Activated CD8-positive, alpha-beta T cell treated with anti-CD3 and anti-CD28 coated beads, Interleukin-2, amount 10 ng/mL, durations not matched to agents 7 days and 5 days (primary cell): ENCODE measurements around the gene VPS9D1. TPM values are rescaled to one million over a fixed set of nuclear protein-coding genes. Genes with fewer than 3 reads are reported as not detected.
A peak's percentile ranks its signal among the peaks of the same experiment; 100 is the strongest.
"Not testable (repeated sequence)": the region's sequence is repeated elsewhere in the genome, so short reads cannot be mapped to it uniquely, and the experiment has no call there.

Experiments
- ATAC-seq: fragments of 150-1000 bp; cut with Tn5 transposase; one replicate; pipeline ENCODE4 v1.10.0; 2021; ENCODE audit warnings: moderate library complexity
- CTCF ChIA-PET: fragments of 350-600 bp; sonication (Branson Sonifier 250); formaldehyde crosslinking; loops from one replicate; lab custom pipeline; 2021; ENCODE audit warnings: antibody characterized with exemption; lab: Charles Lee
- POLR2A ChIA-PET: fragments of 350-600 bp; sonication (Branson Sonifier 250); formaldehyde crosslinking; loops from one replicate; lab custom pipeline; 2021; ENCODE audit warnings: antibody characterized with exemption; lab: Charles Lee
- DNase-seq: peaks from one replicate; pipeline ENCODE4 v3.0.0-alpha.2; 2020
- H3K27ac Mint-ChIP-seq: one replicate; pipeline ENCODE4 v1.8.0; 2021; ENCODE audit warnings: mild to moderate bottlenecking, mixed read lengths
- H3K27me3 Mint-ChIP-seq: one replicate; pipeline ENCODE4 v1.8.0; 2021; ENCODE audit warnings: low read depth, mixed read lengths
- H3K36me3 Mint-ChIP-seq: one replicate; pipeline ENCODE4 v1.8.0; 2021; ENCODE audit warnings: low read depth, mixed read lengths
- H3K4me1 Mint-ChIP-seq: one replicate; pipeline ENCODE4 v1.8.0; 2021; ENCODE audit warnings: low read depth, mixed read lengths
- H3K4me3 Mint-ChIP-seq: one replicate; pipeline ENCODE4 v1.8.0; 2021; ENCODE audit warnings: mild to moderate bottlenecking, mixed read lengths
- H3K9me3 Mint-ChIP-seq: one replicate; pipeline ENCODE4 v1.8.0; 2022; ENCODE audit warnings: mixed read lengths; ENCODE audit not compliant: insufficient read depth
- total RNA-seq, 2 experiments: library from RNA; stranded (reverse); gene quantifications; one replicate each; pipeline ENCODE4 v1.2.3, GENCODE V29; 2021

Gene VPS9D1
- total RNA-seq, 2 experiments from 2014 or later = 6.6 to 7.5 TPM

GRCh38 chr16:89707695-89708094 lies 13.0 kb downstream of the VPS9D1 start:
- Mint-ChIP-seq H3K36me3 (no peaks in the 10 kb centered on the region), H3K4me3 (no peak overlapping the region), H3K27ac (no peak overlapping the region), H3K27me3 (no peaks in the 10 kb centered on the region), H3K9me3 (no peaks in the 10 kb centered on the region), H3K4me1 (peaks cover 13% of the 10 kb centered on the region)
- no peak for ATAC-seq
- ChIA-PET CTCF (interaction anchor here (0.9 to 5.6 kb wide), 6 partner anchors 9 to 165 kb away, joined by 3 to 116 read pairs (median 12); partner anchors contain the start of gene TCF25), POLR2A (interaction anchor here (1.1 to 1.3 kb wide), 2 partner anchors 16 to 25 kb away, joined by 3 to 6 read pairs; no protein-coding TSS in a partner anchor)
- no peak for DNase-seq

- ChIA-PET POLR2A (interaction anchor here (0.8 to 1.4 kb wide), 7 partner anchors 8 to 166 kb away, joined by 3 to 5 read pairs (median 3); partner anchors contain the start of gene TCF25), CTCF (interaction anchor here (0.6 to 5.6 kb wide), 36 partner anchors 8 to 342 kb away, joined by 3 to 116 read pairs (median 4); partner anchors contain the start of genes CDK10, MC1R, TCF25 and VPS9D1)
- Mint-ChIP-seq H3K27me3 (no peaks in the 10 kb centered on the region), H3K4me1 (peaks cover 16% of the 10 kb centered on the region), H3K9me3 (no peaks in the 10 kb centered on the region), H3K27ac (no peak overlapping the region), H3K4me3 (no peak overlapping the region), H3K36me3 (no peaks in the 10 kb centered on the region)
- ATAC-seq (no peak), DNase-seq (no peak)
These were observed 14.0 kb downstream of the VPS9D1 start for GRCh38 chr16:89706518-89707260.

GRCh38 chr16:89705006-89705405 lies 15.7 kb downstream of the VPS9D1 start:
- no peaks in the 10 kb centered on the region for H3K9me3 Mint-ChIP-seq
- DNase-seq (no peak), ATAC-seq (no peak)
- H3K4me3 Mint-ChIP-seq = no peak overlapping the region
- ChIA-PET POLR2A (no interaction called here), CTCF (interaction anchor here (1.0 to 5.6 kb wide), 14 partner anchors 10 to 318 kb away, joined by 3 to 116 read pairs (median 6); partner anchors contain the start of genes CDK10 and MC1R)
- H3K27ac Mint-ChIP-seq = no peak overlapping the region
- no peaks in the 10 kb centered on the region for H3K27me3 Mint-ChIP-seq
- no peaks in the 10 kb centered on the region for H3K36me3 Mint-ChIP-seq
- H3K4me1 Mint-ChIP-seq = peaks cover 25% of the 10 kb centered on the region

- DNase-seq = no peak
- Mint-ChIP-seq H3K9me3 (no peaks in the 10 kb centered on the region), H3K27ac (no peak overlapping the region), H3K36me3 (no peaks in the 10 kb centered on the region), H3K4me1 (peaks cover 29% of the 10 kb centered on the region), H3K27me3 (no peaks in the 10 kb centered on the region), H3K4me3 (no peak overlapping the region)
- ChIA-PET CTCF (interaction anchor here (2.0 to 5.6 kb wide), 4 partner anchors 86 to 206 kb away, joined by 6 to 116 read pairs (median 19); no protein-coding TSS in a partner anchor), POLR2A (interaction anchor here (2.3 kb wide), 1 partner anchor 20 kb away, joined by 10 read pairs; no protein-coding TSS in a partner anchor)
- no peak for ATAC-seq
These were observed 16.4 kb downstream of the VPS9D1 start for GRCh38 chr16:89704281-89704680.

- no peaks in the 10 kb centered on the region for H3K27me3 Mint-ChIP-seq
- no peaks in the 10 kb centered on the region for H3K9me3 Mint-ChIP-seq
- ChIA-PET POLR2A (interaction anchor here (1.0 to 2.3 kb wide), 6 partner anchors 21 to 171 kb away, joined by 3 to 10 read pairs (median 4); partner anchors contain the start of gene TCF25), CTCF (interaction anchor here (0.6 to 4.4 kb wide), 15 partner anchors 9 to 209 kb away, joined by 3 to 59 read pairs (median 3); partner anchors contain the start of gene CDK10)
- DNase-seq (peak; percentile 96), ATAC-seq (peak; percentile 79)
- H3K4me3 Mint-ChIP-seq = peak within 1 kb of the TSS; percentile 76
- H3K4me1 Mint-ChIP-seq = peaks cover 32% of the 10 kb centered on the region
- H3K27ac Mint-ChIP-seq = peak within 1 kb of the TSS; percentile 85
- no peaks in the 10 kb centered on the region for H3K36me3 Mint-ChIP-seq
These were observed 19.0 kb downstream of the VPS9D1 start, which contains the start of gene SPATA2L for GRCh38 chr16:89701425-89702406. Gene SPATA2L, minus strand, starts transcription at chr16:89701705. Its CDS starts 473 bp downstream, at chr16:89701232.

- DNase-seq (peak; percentile 73), ATAC-seq (peak; percentile 34)
- ChIA-PET POLR2A (interaction anchor here (1.0 to 1.9 kb wide), 5 partner anchors 14 to 172 kb away, joined by 3 to 6 read pairs (median 3); partner anchors contain the start of genes CDK10 and TCF25), CTCF (interaction anchor here (0.6 to 4.4 kb wide), 42 partner anchors 8 to 460 kb away, joined by 3 to 59 read pairs (median 4); partner anchors contain the start of genes CDK10, CHMP1A, MC1R and SPATA33)
- peaks cover 34% of the 10 kb centered on the region for H3K4me1 Mint-ChIP-seq
- peak overlapping the region; percentile 85 for H3K27ac Mint-ChIP-seq
- no peaks in the 10 kb centered on the region for H3K36me3 Mint-ChIP-seq
- no peaks in the 10 kb centered on the region for H3K27me3 Mint-ChIP-seq
- peak overlapping the region; percentile 76 for H3K4me3 Mint-ChIP-seq
- H3K9me3 Mint-ChIP-seq = no peaks in the 10 kb centered on the region
These were observed 19.9 kb downstream of the VPS9D1 start for GRCh38 chr16:89700649-89701424.

GRCh38 chr16:89700100-89700648 lies 20.5 kb downstream of the VPS9D1 start:
- ChIA-PET POLR2A (interaction anchor here (1.0 to 1.9 kb wide), 5 partner anchors 13 to 173 kb away, joined by 3 to 6 read pairs (median 3); partner anchors contain the start of genes CDK10 and TCF25), CTCF (interaction anchor here (0.7 to 4.4 kb wide), 40 partner anchors 9 to 459 kb away, joined by 3 to 59 read pairs (median 4); partner anchors contain the start of genes CDK10, CHMP1A, MC1R and SPATA33)
- H3K4me3 Mint-ChIP-seq = peak overlapping the region; percentile 76
- peak; percentile 32 for ATAC-seq
- DNase-seq = peak; percentile 97
- peaks cover 39% of the 10 kb centered on the region for H3K4me1 Mint-ChIP-seq
- H3K36me3 Mint-ChIP-seq = peaks cover 4% of the 10 kb centered on the region
- H3K27me3 Mint-ChIP-seq = no peaks in the 10 kb centered on the region
- no peaks in the 10 kb centered on the region for H3K9me3 Mint-ChIP-seq
- H3K27ac Mint-ChIP-seq = peak overlapping the region; percentile 77

GRCh38 chr16:89699629-89700099 lies 21.0 kb downstream of the VPS9D1 start:
- ATAC-seq, H3K27me3 Mint-ChIP-seq, H3K36me3 Mint-ChIP-seq, H3K4me3 Mint-ChIP-seq, DNase-seq, H3K9me3 Mint-ChIP-seq, H3K27ac Mint-ChIP-seq: not testable (repeated sequence)
- peaks cover 39% of the 10 kb centered on the region for H3K4me1 Mint-ChIP-seq
- CTCF ChIA-PET = interaction anchor here (0.8 to 4.4 kb wide), 37 partner anchors 10 to 459 kb away, joined by 3 to 59 read pairs (median 4); partner anchors contain the start of genes CDK10, CHMP1A, MC1R and SPATA33
- POLR2A ChIA-PET = interaction anchor here (0.6 to 1.9 kb wide), 4 partner anchors 13 to 173 kb away, joined by 3 to 6 read pairs (median 4); partner anchors contain the start of genes CDK10 and TCF25

- not testable (repeated sequence) for H3K4me3 Mint-ChIP-seq, DNase-seq, H3K36me3 Mint-ChIP-seq, H3K27ac Mint-ChIP-seq, H3K9me3 Mint-ChIP-seq, ATAC-seq, H3K27me3 Mint-ChIP-seq
- CTCF ChIA-PET = interaction anchor here (1.0 to 4.4 kb wide), 12 partner anchors 9 to 212 kb away, joined by 3 to 59 read pairs (median 24); partner anchors contain the start of gene CDK10
- POLR2A ChIA-PET = interaction anchor here (0.7 kb wide), 1 partner anchor 153 kb away, joined by 4 read pairs; no protein-coding TSS in a partner anchor
- H3K4me1 Mint-ChIP-seq = peaks cover 39% of the 10 kb centered on the region
These were observed 22.0 kb downstream of the VPS9D1 start for GRCh38 chr16:89698717-89699116.
